Mesenchymal stem cell (in vitro differentiated cells and primary cell): ENCODE results near the gene ZDHHC21.
A peak's percentile ranks its signal among the peaks of the same experiment; 100 is the strongest.

Source experiments
- DNase-seq: peaks from one replicate; pipeline ENCODE4 v3.0.0-alpha.2; 2013
- H2AFZ ChIP-seq: one replicate; pipeline ENCODE4 v1.6.1; 2013; ENCODE audit warnings: low read depth, mild to moderate bottlenecking, control low read depth, inconsistent platforms, low read length, moderate library complexity
- H2AK5ac ChIP-seq: 2 replicates; pipeline ENCODE4 v1.6.1; 2013; ENCODE audit warnings: low read length, moderate library complexity, mild to moderate bottlenecking, inconsistent platforms; ENCODE audit not compliant: severe bottlenecking
- H2BK120ac ChIP-seq: one replicate; pipeline ENCODE4 v1.6.1; 2013; ENCODE audit warnings: low read depth, mild to moderate bottlenecking, inconsistent platforms, low read length, moderate library complexity
- H2BK12ac ChIP-seq, 2 experiments: one replicate each; pipeline ENCODE4 v1.6.1; 2013; ENCODE audit warnings: inconsistent platforms in 2 of 2, low read length in 2 of 2, mild to moderate bottlenecking in 2 of 2, moderate library complexity in 2 of 2, control low read depth in 1 of 2
- H2BK15ac ChIP-seq: one replicate; pipeline ENCODE4 v1.6.1; 2013; ENCODE audit warnings: mild to moderate bottlenecking, low read depth, inconsistent platforms; ENCODE audit not compliant: poor library complexity, severe bottlenecking
- H2BK5ac ChIP-seq: 2 replicates; pipeline ENCODE4 v1.6.1; 2013; ENCODE audit warnings: low read depth, mild to moderate bottlenecking, low read length, control low read depth, inconsistent platforms; ENCODE audit not compliant: poor library complexity, severe bottlenecking
- H3K14ac ChIP-seq, 2 experiments: one replicate each; pipeline ENCODE4 v1.6.1; 2013; ENCODE audit warnings: inconsistent platforms in 2 of 2, low read length in 2 of 2, control low read depth in 1 of 2, mild to moderate bottlenecking in 1 of 2, moderate library complexity in 1 of 2
- H3K18ac ChIP-seq, 2 experiments: one replicate each; pipeline ENCODE4 v1.6.1; 2013; ENCODE audit warnings: inconsistent platforms in 2 of 2, low read length in 2 of 2, control low read depth in 1 of 2, low read depth in 1 of 2, mild to moderate bottlenecking in 1 of 2
- H3K23ac ChIP-seq, 2 experiments: one replicate each; pipeline ENCODE4 v1.6.1; 2013; ENCODE audit warnings: inconsistent platforms in 2 of 2, low read length in 2 of 2, mild to moderate bottlenecking in 2 of 2, moderate library complexity in 2 of 2, control low read depth in 1 of 2
- H3K27ac ChIP-seq: 2 replicates; pipeline ENCODE4 v1.5.1; 2013; ENCODE audit warnings: mild to moderate bottlenecking, moderate library complexity, low read length, control low read depth, inconsistent platforms; ENCODE audit not compliant: poor library complexity, severe bottlenecking
- H3K27me3 ChIP-seq, 2 experiments: 2 replicates each; pipeline versions ENCODE4 v1.6.1 to v1.7.0; 2013; ENCODE audit warnings: low read length in 2 of 2, mild to moderate bottlenecking in 2 of 2, moderate library complexity in 2 of 2, control low read depth in 1 of 2, inconsistent platforms in 1 of 2; ENCODE audit not compliant: control insufficient read depth in 1 of 2, insufficient read depth in 1 of 2
- H3K36me3 ChIP-seq, 2 experiments: 2 replicates each; pipeline versions ENCODE4 v1.6.1 to v1.7.0; 2013; ENCODE audit warnings: low read length in 2 of 2, control low read depth in 1 of 2, inconsistent platforms in 1 of 2, low read depth in 1 of 2, mild to moderate bottlenecking in 1 of 2; ENCODE audit not compliant: insufficient read depth in 2 of 2, control insufficient read depth in 1 of 2
- H3K4ac ChIP-seq, 2 experiments: one replicate each; pipeline ENCODE4 v1.6.1; 2013; ENCODE audit warnings: inconsistent platforms in 2 of 2, low read length in 2 of 2, mild to moderate bottlenecking in 2 of 2, moderate library complexity in 2 of 2, control low read depth in 1 of 2, low read depth in 1 of 2
- H3K4me1 ChIP-seq: 2 replicates; pipeline ENCODE4 v1.6.1; 2013; ENCODE audit warnings: low read depth, low read length, control low read depth; ENCODE audit not compliant: control insufficient read depth, insufficient read depth
- H3K4me2 ChIP-seq: 2 replicates; pipeline ENCODE4 v1.6.1; 2013; ENCODE audit warnings: low read length, mild to moderate bottlenecking, inconsistent platforms; ENCODE audit not compliant: poor library complexity, severe bottlenecking
- H3K4me3 ChIP-seq, 2 experiments: 2 replicates each; pipeline versions ENCODE4 v1.5.1 to v1.7.0; 2013; ENCODE audit warnings: low read length in 2 of 2, mild to moderate bottlenecking in 2 of 2, control low read depth in 1 of 2, low read depth in 1 of 2; ENCODE audit not compliant: insufficient read depth in 1 of 2
- H3K79me1 ChIP-seq: replicated peaks from 2 replicates; pipeline ENCODE4 v1.6.1; 2013; ENCODE audit warnings: mild to moderate bottlenecking, control low read depth, low read length, inconsistent platforms; ENCODE audit not compliant: poor library complexity, severe bottlenecking
- H3K9ac ChIP-seq: 2 replicates; pipeline ENCODE4 v1.7.0; 2013; ENCODE audit warnings: mild to moderate bottlenecking, low read length, moderate library complexity
- H3K9me3 ChIP-seq: 2 replicates; pipeline ENCODE4 v1.7.0; 2013; ENCODE audit warnings: mild to moderate bottlenecking, low read length; ENCODE audit not compliant: control insufficient read depth
- H4K8ac ChIP-seq: one replicate; pipeline ENCODE4 v1.6.1; 2013; ENCODE audit warnings: inconsistent platforms, mild to moderate bottlenecking, low read length, moderate library complexity
- H4K91ac ChIP-seq: one replicate; pipeline ENCODE4 v1.6.1; 2013; ENCODE audit warnings: mild to moderate bottlenecking, low read length, inconsistent platforms
- WGBS: methylation state at CpG from one replicate; pipeline ENCODE4 v1.1.7; 2013; ENCODE audit warnings: mixed read lengths; 5-methylcytosine and 5-hydroxymethylcytosine counted together

The ZDHHC21 gene

GRCh38 chr9:14618836-14619420 lies 74.3 kb downstream of the ZDHHC21 start:
- H3K27me3 ChIP-seq = no peaks in the 10 kb centered on the region
- no peak overlapping the region for H3K23ac ChIP-seq
- no peak overlapping the region for H3K9ac ChIP-seq
- H2BK5ac ChIP-seq = no peak overlapping the region
- no peaks in the 10 kb centered on the region for H3K79me1 ChIP-seq
- no peak for DNase-seq
- no peak overlapping the region for H2AK5ac ChIP-seq
- no peak overlapping the region for H3K4ac ChIP-seq
- no peaks in the 10 kb centered on the region for H3K9me3 ChIP-seq
- no peak overlapping the region for H3K27ac ChIP-seq
- H3K18ac ChIP-seq = no peak overlapping the region
- no peak overlapping the region for H3K4me2 ChIP-seq
- 98% methylated on average over 8 of the region's 8 CpGs for WGBS
- no peaks in the 10 kb centered on the region for H3K4me1 ChIP-seq
- H3K14ac ChIP-seq = no peak overlapping the region
- no peak overlapping the region for H2BK120ac ChIP-seq
- H3K4me3 ChIP-seq = no peak overlapping the region
- H2BK12ac ChIP-seq = no peak overlapping the region
- H2BK15ac ChIP-seq = no peak overlapping the region
- no peak overlapping the region for H2AFZ ChIP-seq
- no peak overlapping the region for H4K91ac ChIP-seq
- no peak overlapping the region for H4K8ac ChIP-seq
- H3K36me3 ChIP-seq = no peaks in the 10 kb centered on the region

- H4K8ac ChIP-seq = no peak overlapping the region
- no peaks in the 10 kb centered on the region for H3K27me3 ChIP-seq
- peak; percentile 66 for DNase-seq
- no peaks in the 10 kb centered on the region for H3K9me3 ChIP-seq
- H3K27ac ChIP-seq = no peak overlapping the region
- no peak overlapping the region for H4K91ac ChIP-seq
- H3K4ac ChIP-seq = no peak overlapping the region
- no CpG with 5 or more reads among the region's 3 CpGs for WGBS
- H2BK120ac ChIP-seq = no peak overlapping the region
- no peak overlapping the region for H2AK5ac ChIP-seq
- no peak overlapping the region for H3K23ac ChIP-seq
- H3K79me1 ChIP-seq = no peaks in the 10 kb centered on the region
- H3K18ac ChIP-seq = no peak overlapping the region
- H3K4me2 ChIP-seq = no peak overlapping the region
- H3K4me3 ChIP-seq = no peak overlapping the region
- no peak overlapping the region for H2BK15ac ChIP-seq
- H3K9ac ChIP-seq = no peak overlapping the region
- H2AFZ ChIP-seq = no peak overlapping the region
- no peaks in the 10 kb centered on the region for H3K4me1 ChIP-seq
- no peak overlapping the region for H3K14ac ChIP-seq
- no peaks in the 10 kb centered on the region for H3K36me3 ChIP-seq
- no peak overlapping the region for H2BK12ac ChIP-seq
- H2BK5ac ChIP-seq = no peak overlapping the region
These were observed 76.8 kb downstream of the ZDHHC21 start for GRCh38 chr9:14616188-14616982.

- Histone ChIP-seq H3K4me3 (no peak overlapping the region), H3K9ac (no peak overlapping the region), H2BK15ac (no peak overlapping the region), H3K23ac (no peak overlapping the region), H3K14ac (no peak overlapping the region), H2BK5ac (no peak overlapping the region), H2AK5ac (no peak overlapping the region), H3K27me3 (no peaks in the 10 kb centered on the region), H3K36me3 (peaks cover 0 to 10% of the 10 kb centered on the region in 2 experiments), H3K4ac (no peak overlapping the region), H3K4me2 (no peak overlapping the region), H2BK120ac (no peak overlapping the region), H3K79me1 (no peaks in the 10 kb centered on the region), H4K8ac (no peak overlapping the region), H4K91ac (no peak overlapping the region), H3K27ac (no peak overlapping the region), H3K9me3 (no peaks in the 10 kb centered on the region), H3K18ac (no peak overlapping the region), H2BK12ac (no peak overlapping the region), H2AFZ (no peak overlapping the region), H3K4me1 (no peaks in the 10 kb centered on the region)
- no CpG with 5 or more reads among the region's 2 CpGs for whole genome bisulfite sequencing
- DNase-seq = no peak
These were observed 84.7 kb downstream of the ZDHHC21 start for GRCh38 chr9:14608540-14608939.

- no peak overlapping the region for H3K9ac ChIP-seq
- H3K4me3 ChIP-seq = no peak overlapping the region
- no peak overlapping the region for H2BK12ac ChIP-seq
- H3K18ac ChIP-seq = no peak overlapping the region
- H3K23ac ChIP-seq = no peak overlapping the region
- H2AK5ac ChIP-seq = no peak overlapping the region
- no peak overlapping the region for H2BK120ac ChIP-seq
- peaks cover 8% of the 10 kb centered on the region for H3K79me1 ChIP-seq
- no peak overlapping the region for H4K91ac ChIP-seq
- H3K27me3 ChIP-seq = no peaks in the 10 kb centered on the region
- no peak overlapping the region for H3K4ac ChIP-seq
- peaks cover 6 to 8% of the 10 kb centered on the region in 2 experiments for H3K36me3 ChIP-seq
- H3K14ac ChIP-seq = no peak overlapping the region
- WGBS = 93% methylated on average over 7 of the region's 7 CpGs
- H3K27ac ChIP-seq = no peak overlapping the region
- H3K4me2 ChIP-seq = no peak overlapping the region
- H2BK5ac ChIP-seq = no peak overlapping the region
- no peak overlapping the region for H2BK15ac ChIP-seq
- no peaks in the 10 kb centered on the region for H3K4me1 ChIP-seq
- H4K8ac ChIP-seq = no peak overlapping the region
- no peak overlapping the region for H2AFZ ChIP-seq
- H3K9me3 ChIP-seq = peaks cover 14% of the 10 kb centered on the region
- DNase-seq = no peak
These were observed 95.9 kb downstream of the ZDHHC21 start for GRCh38 chr9:14597171-14597799.
